A204.1 (cell line): ENCODE measurements around the gene KCNK10.

Experiments
- FAIRE-seq: peaks from 2 replicates; lab custom pipeline; 2012; peaks lifted over from hg19 to GRCh38; lab: Jason Lieb, UNC

Gene KCNK10

DNA sequence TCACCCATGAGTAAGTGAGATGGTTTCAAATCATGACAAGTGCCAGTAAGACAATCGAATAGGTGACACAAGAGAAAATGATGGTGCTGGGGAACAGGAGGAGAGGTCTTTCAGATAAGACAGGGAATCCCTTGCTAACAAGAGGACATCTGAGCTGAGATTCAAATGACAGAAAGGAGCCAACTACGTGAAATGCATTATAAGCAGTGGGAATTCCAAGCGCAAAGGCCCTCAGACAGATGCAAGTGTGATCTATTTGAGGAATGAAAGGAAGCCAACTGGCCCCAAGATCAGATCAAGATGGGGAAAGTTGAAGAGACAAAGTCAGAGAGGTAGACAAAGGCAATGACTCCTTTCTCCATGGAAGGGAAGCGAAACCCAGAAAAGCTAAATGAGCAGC, 4.7 kb downstream of the KCNK10 start:
- FAIRE-seq = no peak

DNA sequence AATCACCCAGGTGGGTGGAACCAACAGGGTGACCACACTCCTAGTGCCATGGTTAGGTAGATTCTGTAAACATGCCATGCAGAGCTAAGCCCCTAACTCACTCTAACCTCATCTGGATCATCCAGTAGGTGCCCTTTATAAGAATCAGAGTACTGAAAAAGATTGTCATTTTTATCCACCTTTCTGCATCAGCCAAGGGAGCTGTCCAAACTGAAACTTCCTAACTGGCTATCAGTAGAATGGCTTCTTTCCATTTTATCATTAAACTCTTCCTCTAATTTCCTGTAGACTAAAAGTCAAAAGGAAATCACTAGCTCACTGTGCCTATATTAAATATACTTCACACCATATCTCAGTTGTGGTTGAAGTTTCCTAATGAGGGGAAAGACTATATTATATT, 6.5 kb downstream of the KCNK10 start:
- no peak for FAIRE-seq

DNA sequence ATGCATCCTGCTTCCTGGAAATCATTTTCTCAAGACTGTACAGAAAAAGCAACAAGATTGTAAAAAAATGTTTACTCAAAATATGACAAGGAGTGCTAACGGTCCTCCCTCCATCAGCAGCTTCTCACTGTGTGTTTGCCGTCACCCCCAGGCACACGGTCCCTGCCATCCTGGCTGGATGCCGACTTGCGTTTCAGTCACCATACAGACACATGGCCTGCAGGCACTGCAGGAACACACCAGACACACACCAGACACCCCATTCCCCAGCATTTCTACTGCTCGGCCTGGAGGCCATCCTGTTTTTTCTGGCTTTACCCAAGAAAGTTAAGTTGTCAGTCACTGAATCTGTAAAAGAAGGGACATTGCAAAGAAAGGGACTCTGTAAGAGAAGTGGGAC, 10.8 kb downstream of the KCNK10 start:
- FAIRE-seq = no peak

DNA sequence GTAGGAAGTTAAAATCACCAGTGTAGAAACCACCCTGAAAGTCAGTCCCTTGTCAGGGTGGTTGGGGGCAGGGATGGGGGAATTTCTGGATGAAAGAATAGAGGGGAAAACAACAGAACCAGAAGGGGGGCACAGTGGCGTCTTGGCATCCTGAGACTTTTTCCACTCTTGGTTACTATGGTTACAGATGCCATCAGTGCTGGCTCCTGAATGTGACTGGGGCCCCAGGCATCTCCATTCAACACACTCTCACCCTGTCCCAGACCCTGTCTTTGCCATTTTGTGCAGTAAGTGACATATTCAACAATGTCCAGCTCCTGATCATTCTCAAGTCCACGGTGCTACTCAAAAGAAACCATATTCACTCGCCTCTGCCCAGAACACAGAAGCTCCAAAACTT, 11.3 kb downstream of the KCNK10 start:
- no peak for FAIRE-seq

DNA sequence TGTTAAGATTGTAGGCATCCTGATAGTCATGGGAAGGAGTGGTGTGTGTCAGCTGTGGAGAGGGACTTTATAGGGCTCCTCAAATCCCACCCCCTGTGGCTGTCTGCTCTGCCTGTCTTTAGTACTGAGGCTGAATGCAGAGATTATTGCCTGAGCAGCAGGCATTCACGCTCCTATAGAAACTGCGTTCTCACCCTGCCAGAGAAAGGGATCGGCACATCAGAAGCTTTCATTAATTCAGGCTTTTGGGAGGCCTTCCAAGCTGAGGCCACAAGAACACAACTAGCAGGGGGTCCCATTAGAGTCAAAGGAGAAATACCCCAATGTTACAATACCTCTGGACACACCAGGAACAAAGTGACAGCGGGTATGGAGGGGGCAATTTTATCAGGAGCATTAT, 12.6 kb downstream of the KCNK10 start:
- FAIRE-seq = no peak

DNA sequence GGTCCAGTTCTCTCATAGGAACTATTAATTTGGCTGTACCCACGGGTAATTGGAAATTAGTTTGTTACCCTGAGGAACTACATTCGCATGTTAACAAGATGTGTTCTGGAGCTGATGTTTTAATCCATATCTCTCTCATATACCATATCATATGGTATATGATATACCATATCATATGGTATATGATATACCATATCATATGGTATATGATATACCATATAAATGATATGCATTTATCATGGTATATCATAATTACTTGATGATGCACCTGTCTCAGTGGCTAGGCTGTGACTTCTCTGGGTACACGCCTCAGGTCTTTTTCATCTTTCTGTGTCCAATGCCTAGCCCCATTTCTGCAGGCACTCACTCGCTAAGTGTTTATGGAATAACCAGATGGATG, 13.0 kb downstream of the KCNK10 start:
- FAIRE-seq = no peak

DNA sequence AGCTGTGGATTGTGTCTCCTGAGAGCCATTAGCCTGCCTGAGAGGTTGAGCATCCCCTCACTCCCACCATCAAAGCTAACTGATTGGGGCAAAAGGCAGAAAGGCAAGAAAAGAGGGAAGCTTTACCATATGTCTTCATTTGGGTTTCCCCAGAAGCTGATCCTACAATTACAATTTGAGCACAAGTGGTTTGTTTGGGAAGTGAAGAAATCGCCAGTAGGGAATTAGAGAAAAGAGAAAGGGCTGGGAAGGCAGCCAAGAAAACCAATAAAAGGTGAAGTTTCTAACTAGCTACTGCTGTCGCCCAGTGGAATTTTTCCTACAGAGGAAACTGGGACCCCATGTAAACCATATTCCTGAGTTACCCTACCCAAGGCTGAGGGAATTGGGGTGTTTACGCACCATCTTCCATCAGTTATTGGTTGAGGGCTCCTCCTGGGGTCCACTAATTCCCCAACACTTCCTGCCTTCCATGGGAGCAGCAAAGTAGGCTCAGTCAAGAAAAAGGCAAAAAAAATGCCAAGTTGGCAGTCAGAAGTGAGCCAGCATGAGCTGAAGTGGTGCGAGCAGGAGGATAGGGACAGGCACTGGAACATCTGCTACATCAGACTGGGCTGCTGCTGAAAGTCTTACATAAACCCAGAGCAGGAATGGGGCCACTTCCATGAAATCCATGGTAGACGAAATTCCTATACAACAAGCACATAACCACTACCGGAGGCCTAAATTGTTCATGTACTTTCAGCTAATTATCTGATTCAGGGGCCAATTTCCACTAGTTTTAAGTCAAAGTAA, 17.3 kb downstream of the KCNK10 start:
- no peak for FAIRE-seq

DNA sequence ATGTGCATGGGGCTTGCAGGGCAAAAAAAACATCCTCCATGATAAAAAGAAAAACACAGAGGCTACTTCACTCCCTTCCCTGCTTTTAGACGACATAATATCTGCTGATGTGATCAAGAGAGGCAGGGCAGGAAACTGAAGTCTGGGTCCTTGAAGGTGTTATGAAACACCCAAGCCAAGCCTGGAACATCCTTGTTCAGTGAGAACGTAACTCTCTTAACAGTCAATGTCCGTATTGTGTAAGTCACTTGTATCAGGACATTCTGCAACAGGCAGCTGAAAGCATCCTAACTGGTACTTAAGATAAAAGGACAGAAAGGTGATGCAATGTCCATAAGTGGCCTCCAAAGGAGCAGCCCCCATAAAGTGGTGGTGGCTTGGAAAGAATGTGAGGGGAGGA, 20.0 kb downstream of the KCNK10 start:
- no peak for FAIRE-seq

DNA sequence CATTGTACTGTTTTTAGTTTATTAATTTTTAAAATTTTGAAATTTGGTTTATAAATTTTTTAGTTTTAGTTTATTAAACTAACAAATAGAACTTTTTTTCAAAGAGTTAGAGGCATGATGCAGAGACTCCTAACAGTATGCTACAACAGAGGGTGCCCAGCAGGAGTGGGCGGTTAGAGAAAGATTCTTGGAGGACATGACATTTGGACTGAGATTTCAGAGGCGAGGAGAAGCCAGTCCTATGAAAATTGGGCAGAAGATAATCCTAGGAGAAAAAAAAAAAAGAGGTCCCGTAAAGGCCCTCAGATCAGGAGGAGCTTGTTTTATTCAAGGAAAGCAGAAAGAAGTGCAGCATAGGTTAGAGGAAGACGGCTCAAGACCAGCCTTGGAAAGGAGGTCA, 21.7 kb downstream of the KCNK10 start:
- FAIRE-seq = no peak

DNA sequence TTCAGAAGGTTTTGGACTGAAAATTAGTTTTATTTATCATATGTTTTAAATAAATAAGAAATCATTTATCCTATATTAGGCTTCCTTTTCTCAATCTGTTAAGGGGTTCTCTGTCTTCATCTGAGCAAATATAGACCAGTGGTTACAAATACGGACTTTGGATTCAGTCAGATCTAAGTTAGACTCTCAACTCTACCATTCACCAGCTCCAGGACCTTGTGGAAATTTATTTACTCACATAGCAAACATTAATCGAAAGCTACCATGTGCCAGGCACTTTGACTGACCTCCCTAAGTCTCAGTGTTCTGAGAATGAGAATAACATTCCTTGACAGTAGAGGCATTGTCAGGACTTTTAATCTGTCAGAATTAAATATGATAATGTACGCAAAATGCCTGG, 22.3 kb downstream of the KCNK10 start:
- FAIRE-seq = no peak

DNA sequence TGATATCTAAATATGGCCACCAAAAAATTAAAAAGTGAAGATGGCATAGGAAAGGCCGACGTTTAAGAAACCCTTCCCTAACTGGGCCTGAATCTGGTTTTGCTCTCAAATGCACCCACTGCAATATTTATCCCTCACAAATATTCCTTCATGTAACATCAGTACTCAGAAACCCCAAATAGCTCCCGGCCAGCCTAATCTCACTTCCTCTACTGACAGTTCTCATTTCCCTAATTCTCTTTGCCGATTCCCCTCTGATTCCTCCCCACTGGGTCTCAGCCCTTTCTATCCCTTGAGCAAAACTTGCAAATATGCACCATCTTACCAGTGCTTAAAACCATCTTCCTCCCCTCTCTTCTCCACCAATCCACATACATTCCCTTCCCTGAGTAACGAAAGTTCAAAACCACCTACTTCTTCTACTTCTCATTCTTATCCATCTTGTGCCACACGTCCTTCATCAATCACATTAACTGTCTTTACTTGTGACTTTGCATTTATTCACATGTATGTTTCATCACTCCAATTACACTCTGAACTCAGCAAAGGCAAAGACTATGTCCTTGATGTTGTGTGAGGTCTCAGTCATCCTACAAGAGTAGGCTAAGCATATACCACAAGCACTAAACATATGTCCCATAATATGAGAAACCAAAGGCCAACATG, 23.1 kb downstream of the KCNK10 start:
- no peak for FAIRE-seq

DNA sequence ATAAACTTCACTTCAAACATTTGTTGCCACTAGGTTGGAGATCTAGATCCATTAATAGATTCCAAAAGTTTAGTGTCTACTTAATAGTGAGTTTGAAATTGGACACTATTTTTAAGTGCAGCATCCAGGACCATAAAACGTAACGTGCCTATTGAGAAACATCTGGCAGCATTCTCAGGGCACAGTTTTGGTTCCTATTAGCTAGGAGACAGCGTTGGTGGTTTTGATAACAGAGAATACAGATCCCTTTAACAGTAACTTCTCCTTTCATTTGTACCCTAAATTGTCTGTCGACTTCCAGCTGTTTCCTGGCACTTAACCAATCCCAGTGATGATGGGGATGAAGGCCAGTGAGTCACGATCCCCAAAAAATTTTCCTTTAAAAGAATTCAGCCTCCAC, 25.8 kb downstream of the KCNK10 start:
- no peak for FAIRE-seq

DNA sequence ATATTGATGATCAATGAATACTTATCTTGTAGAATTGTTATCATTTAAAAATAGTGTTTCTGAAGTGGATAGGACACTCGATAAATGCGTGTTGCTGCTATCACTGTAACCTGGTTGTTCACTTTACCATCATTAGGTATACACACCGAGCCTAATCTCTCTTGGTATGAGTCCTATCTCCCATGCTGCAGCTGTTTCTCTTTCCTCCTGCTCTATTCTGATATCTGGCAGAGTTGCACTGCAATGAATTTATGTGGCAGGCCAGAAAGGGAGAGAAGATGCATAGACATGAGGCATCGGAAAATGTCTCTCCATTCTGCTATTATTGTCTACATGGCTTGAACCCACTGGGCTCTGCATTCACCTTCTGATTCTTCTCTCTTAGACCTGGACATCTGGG, 26.7 kb downstream of the KCNK10 start:
- FAIRE-seq = no peak

DNA sequence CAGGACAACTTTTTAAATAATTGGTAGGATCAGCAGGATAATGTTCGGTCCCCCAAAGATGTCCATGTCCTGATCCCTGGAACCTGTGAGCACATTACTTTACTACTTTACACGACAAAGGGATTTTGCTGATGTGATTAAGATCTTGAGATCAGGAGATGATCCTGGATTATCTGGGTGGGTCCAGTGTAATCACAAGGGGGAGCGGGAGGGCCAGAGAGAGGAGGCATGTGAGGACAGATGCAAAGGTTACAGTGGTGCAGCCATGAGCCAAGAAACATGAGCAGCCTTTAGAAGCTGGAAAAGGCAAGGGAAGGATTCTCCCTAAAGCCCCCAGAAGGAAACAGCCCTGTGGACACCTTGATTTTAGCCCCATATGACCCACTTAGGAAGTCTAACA, 33.1 kb downstream of the KCNK10 start:
- FAIRE-seq = no peak

DNA sequence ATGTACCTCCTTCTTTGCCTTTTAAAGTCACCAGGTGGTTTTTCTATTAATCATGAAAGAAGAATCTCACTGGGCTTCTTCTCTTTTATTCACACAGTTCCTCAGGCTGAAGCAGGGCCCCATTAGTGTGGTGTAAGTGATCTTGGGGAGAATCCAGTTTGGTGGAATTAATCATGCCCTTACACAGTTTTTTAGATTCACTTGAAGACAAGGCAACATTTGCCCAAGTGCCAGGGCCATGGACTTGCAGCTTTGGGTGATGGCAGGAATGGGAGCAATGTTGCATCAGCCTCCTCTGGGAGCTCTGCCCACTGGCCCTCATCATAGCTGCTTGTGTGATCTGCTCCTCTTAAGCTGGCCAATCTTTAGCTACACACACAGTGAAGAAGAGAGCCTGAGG, 33.8 kb downstream of the KCNK10 start:
- no peak for FAIRE-seq

DNA sequence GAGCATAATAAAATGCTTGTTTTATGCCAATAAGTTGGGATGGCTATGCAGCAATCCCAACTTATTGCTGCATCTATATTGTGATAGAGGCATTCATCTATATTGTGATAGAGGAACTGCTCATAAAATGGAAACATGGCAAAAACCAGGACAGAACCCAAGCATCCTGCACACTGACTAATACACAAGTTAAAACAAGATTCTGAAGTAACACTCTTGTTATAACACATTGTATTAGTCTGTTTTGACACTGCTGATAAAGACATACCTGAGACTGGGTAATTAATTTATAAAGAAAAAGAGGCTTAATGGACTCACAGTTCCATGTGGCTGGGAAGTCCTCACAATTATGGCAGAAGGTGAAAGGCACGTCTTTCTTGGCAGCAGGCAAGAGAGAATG, 36.8 kb downstream of the KCNK10 start:
- FAIRE-seq = no peak

DNA sequence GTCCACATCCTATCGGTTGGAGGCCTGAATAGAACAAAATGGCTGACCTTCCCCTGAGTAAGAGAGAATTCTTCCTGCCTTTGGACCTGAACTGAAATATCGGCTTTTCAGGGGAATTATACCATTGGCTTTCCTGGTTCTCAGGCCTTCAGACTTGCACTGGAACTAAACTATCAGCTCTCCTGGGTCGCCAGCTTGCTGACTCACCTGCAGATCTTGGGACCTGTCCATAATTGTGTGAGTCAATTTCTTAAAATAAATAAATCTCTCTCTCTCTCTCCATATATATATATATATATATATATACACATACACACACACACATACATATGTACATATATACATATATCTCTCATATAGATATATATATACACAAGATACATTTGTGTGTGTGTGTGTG, 41.6 kb downstream of the KCNK10 start:
- no peak for FAIRE-seq

DNA sequence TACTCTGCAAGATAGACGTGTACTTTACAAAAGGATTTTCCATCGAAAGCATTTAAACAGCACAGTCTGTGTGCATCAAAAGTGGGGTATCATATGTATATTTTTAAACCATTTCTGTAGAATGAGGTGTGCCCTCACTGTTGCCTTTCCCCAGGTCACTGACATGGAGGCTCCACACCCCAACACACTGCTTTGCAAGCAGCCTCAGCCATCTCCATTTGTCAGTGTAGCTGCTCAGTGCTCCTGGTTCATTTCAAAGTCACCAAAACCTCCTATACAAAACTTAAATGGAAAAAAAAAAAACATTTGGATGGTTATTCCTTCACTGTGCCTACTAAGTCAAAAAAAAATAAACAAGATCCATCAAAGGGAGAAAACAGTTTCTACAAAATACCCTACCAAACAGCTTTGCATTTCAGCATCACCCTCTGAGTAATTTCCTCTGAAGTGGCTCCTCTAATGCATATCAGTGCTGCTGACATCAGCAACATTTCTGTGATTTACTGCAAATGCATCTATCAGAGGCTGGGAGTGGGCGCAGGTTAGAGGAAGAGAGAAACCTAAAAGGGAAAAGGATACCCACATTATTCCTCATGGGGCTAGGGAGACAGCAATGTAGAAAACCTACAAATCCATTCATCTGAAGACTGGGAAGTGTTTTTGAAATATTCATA, 46.0 kb downstream of the KCNK10 start:
- no peak for FAIRE-seq

DNA sequence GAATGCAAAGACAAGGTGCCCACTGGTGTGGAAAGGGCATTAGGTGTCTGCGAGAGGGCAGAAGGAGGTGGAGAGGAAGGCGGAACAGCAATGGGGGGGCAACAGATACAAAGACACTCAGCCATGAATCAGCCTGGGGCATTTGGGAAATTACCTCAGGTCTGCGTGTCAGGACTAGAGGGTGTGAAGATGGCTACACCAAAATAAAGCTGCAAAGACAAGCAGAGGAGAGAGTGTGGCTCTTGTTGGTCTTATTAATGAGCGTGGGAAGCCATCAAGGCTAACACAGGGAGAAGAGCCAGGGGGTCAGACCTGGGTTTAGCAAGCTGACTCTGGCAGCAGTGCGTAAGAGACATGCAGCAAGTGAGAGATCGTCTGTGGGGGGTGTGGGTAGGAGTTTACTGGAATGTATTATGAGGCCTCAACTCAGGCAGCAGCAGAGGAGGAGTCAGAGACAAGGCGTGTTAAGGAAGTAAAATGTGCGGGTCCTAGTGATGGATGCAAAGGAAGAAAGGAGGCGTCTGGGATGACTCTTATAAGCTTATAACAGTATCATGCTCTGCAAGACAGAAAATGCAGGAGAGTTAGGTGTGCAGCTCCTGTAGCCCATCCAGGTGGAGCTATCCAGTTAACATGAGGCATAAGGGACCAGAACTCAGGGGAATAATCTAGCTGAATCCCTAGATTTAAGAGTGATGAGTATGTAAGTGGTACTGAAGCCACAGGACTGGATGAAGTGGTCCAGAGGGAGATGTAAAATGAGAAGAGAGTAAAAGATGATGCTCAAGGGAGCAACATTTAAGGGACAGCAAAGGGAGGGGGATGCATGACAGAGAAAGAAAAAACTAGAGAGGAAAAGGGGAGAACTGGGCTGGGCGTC, 50.4 kb downstream of the KCNK10 start:
- no peak for FAIRE-seq

DNA sequence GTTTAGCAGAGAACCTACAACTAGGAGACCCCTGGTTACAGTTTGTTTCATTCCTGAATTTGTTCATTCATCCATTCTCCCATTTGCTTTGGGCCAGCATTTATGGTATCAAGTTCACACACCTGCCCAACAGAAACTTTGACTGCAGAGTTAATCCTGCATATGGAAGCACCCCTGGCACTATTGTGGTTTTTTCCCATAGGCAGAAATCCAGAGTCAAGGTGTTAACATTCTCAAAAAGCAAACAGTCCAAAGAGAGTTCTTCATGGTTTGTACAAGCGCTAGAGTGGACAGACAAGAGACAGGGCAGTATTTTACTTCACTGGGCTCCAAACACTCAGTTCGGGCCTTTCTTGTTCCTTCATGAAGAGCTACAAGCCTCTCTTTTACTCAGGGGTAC, 51.9 kb downstream of the KCNK10 start:
- FAIRE-seq = no peak

DNA sequence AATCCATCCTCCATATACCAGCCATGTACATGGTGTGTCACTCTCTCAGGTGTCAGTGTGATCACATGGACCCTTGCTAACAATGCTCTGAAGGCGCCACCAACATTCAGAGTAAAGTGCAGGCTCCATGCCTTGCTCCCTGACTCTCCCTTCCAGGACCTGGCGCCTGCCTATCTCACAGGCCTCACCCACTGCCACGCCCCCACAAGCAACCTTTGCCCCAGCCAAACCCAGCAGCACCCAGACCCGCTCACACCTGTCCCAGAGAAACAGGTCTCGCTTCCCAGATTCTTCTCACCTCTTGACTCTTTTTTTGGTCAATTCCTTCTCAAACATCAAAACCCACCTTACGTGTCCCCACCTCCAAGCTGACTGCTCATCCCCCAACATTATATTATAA, 52.3 kb downstream of the KCNK10 start:
- no peak for FAIRE-seq

DNA sequence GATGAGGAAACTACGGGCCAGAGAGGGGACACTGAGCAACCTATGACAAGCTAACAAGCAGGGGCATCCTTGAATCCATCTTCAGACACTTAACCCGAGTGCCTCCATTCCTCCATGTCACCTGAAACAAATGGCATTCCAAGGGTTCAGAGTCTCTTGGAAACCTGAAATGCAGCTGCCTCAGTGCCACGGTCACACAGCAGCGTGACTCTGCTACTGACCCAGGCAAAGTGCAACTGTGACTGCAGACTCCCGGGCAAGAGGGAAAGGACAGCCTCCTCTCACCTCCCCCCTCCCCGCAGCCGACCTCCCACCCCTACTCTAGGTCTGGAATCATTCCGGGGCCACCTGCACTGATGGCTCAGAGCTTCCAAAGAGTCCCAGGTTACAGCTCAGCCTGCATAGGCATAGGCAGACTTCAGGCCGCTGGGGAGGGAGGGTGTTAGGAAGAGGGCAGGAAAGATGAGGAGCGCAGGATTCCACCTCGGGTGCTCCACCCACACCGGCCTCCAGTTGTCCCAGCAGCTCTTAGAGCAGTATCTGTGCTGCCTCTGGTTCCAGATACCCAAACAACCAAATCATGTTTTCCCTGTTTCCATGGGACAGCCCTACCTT, 53.2 kb downstream of the KCNK10 start:
- no peak for FAIRE-seq
